ENCODE measurements around the gene PTPRN2. TPM values are rescaled to one million over a fixed set of nuclear protein-coding genes. Genes with fewer than 3 reads are reported as not detected.

Gene PTPRN2
- polyA plus RNA-seq, 1 experiment, result 0.31 TPM

- no peaks in the 10 kb centered on the region for H3K27me3 ChIP-seq (ENCODE audit: control insufficient read depth, insufficient read depth, low read length)
These were observed 753.0 kb downstream of the PTPRN2 start for GRCh38 chr7:157834501-157835163.

GRCh38 chr7:157832866-157833607 lies 754.6 kb downstream of the PTPRN2 start:
- no peak for TF ChIP-seq CTCF (IDR thresholded peaks at IDR 0.05; ENCODE audit: insufficient read depth, low read depth, low read length)
- no peak for DNase-seq (ENCODE audit: low read depth)
- no peak overlapping the region for H3K4me3 ChIP-seq (ENCODE audit: low read depth, low read length)
- no peaks in the 10 kb centered on the region for H3K27me3 ChIP-seq (ENCODE audit: control insufficient read depth, insufficient read depth, low read length)
- CTCF ChIA-PET, result no interaction called here
- no peaks in the 10 kb centered on the region for H3K36me3 ChIP-seq (ENCODE audit: control insufficient read depth, insufficient read depth, low read length)
- POLR2A ChIA-PET, result no interaction called here

More at GRCh38 chr7:157834501-157835163, 753.0 kb downstream of the PTPRN2 start:
- CTCF ChIA-PET, result no interaction called here
- POLR2A ChIA-PET, result no interaction called here
- no peaks in the 10 kb centered on the region for H3K36me3 ChIP-seq (ENCODE audit: control insufficient read depth, insufficient read depth, low read length)
- no peak for TF ChIP-seq CTCF (IDR thresholded peaks at IDR 0.05; ENCODE audit: insufficient read depth, low read depth, low read length)
- no peak overlapping the region for H3K4me3 ChIP-seq (ENCODE audit: low read depth, low read length)
- DNase-seq (ENCODE audit: low read depth), result no peak

GRCh38 chr7:157832421-157832820 lies 755.2 kb downstream of the PTPRN2 start:
- POLR2A ChIA-PET, result no interaction called here
- Histone ChIP-seq H3K36me3 (ENCODE audit: control insufficient read depth, insufficient read depth, low read length) (no peaks in the 10 kb centered on the region), H3K27me3 (ENCODE audit: control insufficient read depth, insufficient read depth, low read length) (no peaks in the 10 kb centered on the region), H3K4me3 (ENCODE audit: low read depth, low read length) (no peak overlapping the region)
- TF ChIP-seq CTCF (IDR thresholded peaks at IDR 0.05; ENCODE audit: insufficient read depth, low read depth, low read length), result no peak
- DNase-seq (ENCODE audit: low read depth), result no peak
- CTCF ChIA-PET, result no interaction called here

GRCh38 chr7:157832006-157832405 lies 755.6 kb downstream of the PTPRN2 start:
- no peaks in the 10 kb centered on the region for H3K36me3 ChIP-seq (ENCODE audit: control insufficient read depth, insufficient read depth, low read length)
- ChIA-PET POLR2A (no interaction called here), CTCF (no interaction called here)
- H3K27me3 ChIP-seq (ENCODE audit: control insufficient read depth, insufficient read depth, low read length), result no peaks in the 10 kb centered on the region
- no peak for TF ChIP-seq CTCF (IDR thresholded peaks at IDR 0.05; ENCODE audit: insufficient read depth, low read depth, low read length)
- H3K4me3 ChIP-seq (ENCODE audit: low read depth, low read length), result no peak overlapping the region
- DNase-seq (ENCODE audit: low read depth), result no peak

GRCh38 chr7:157831143-157831905 lies 756.3 kb downstream of the PTPRN2 start:
- Histone ChIP-seq H3K27me3 (ENCODE audit: control insufficient read depth, insufficient read depth, low read length) (no peaks in the 10 kb centered on the region), H3K36me3 (ENCODE audit: control insufficient read depth, insufficient read depth, low read length) (no peaks in the 10 kb centered on the region), H3K4me3 (ENCODE audit: low read depth, low read length) (no peak overlapping the region)
- POLR2A ChIA-PET, result no interaction called here
- CTCF ChIA-PET, result no interaction called here
- TF ChIP-seq CTCF (IDR thresholded peaks at IDR 0.05; ENCODE audit: insufficient read depth, low read depth, low read length), result no peak
- DNase-seq (ENCODE audit: low read depth), result no peak

All from BJ (cell line).